Stomach (tissue), 9 donors: Measurements from ENCODE around the gene WDR44. TPM values are rescaled to one million over a fixed set of nuclear protein-coding genes. Genes with fewer than 3 reads are reported as not detected.

Source experiments
- DNase-seq, 2 donors: peaks; one replicate each; pipeline versions ENCODE4 v3.0.0 to v3.0.0-alpha.2; 2013 to 2019
- H3K27ac ChIP-seq, 5 donors: fragments of 200-600 bp in 4 of 5; sonication (generic) in 4 of 5; one replicate each; pipeline ENCODE4 v1.5.1; 2013 to 2019; ENCODE audit warnings: mild to moderate bottlenecking in 1 of 5, moderate library complexity in 1 of 5
- H3K27me3 ChIP-seq, 3 donors: fragments of 200-600 bp; sonication (generic); one replicate each; pipeline ENCODE4 v1.5.1; 2017 to 2019; ENCODE audit warnings: mixed run types in 1 of 3
- H3K36me3 ChIP-seq, 4 donors: fragments of 200-600 bp; sonication (generic); 1 replicate in 3 of 4; 2 replicates in 1 of 4; pipeline ENCODE4 v1.5.1; 2016 to 2019
- H3K4me1 ChIP-seq, 4 donors: fragments of 200-600 bp; sonication (generic); one replicate each; pipeline ENCODE4 v1.5.1; 2016 to 2019
- H3K4me3 ChIP-seq, 4 donors: fragments of 200-600 bp; sonication (generic) in 3 of 4; one replicate each; pipeline ENCODE4 v1.5.1; 2016 to 2019; ENCODE audit warnings: mild to moderate bottlenecking in 1 of 4
- H3K9me3 ChIP-seq, 4 donors: fragments of 200-600 bp; sonication (generic); one replicate each; pipeline ENCODE4 v1.5.1; 2016 to 2019
- CTCF ChIP-seq, 7 experiments: fragments of 450-650 bp in 4 of 7; fragments of 200-600 bp in 3 of 7; sonication (generic) in 3 of 7; IDR thresholded peaks; one replicate each; pipeline ENCODE4 v1.5.1; 2016 to 2019; ENCODE audit warnings: antibody characterized with exemption in 7 of 7, control low read depth in 2 of 7, mild to moderate bottlenecking in 1 of 7
- EP300 ChIP-seq: sonication (generic); formaldehyde crosslinking; IDR thresholded peaks from one replicate; pipeline ENCODE4 v1.6.1; 2017; ENCODE audit warnings: antibody characterized with exemption
- POLR2A ChIP-seq, 4 donors: fragments of 450-650 bp; IDR thresholded peaks; one replicate each; pipeline ENCODE4 v1.6.1; 2016; ENCODE audit warnings: antibody characterized with exemption in 4 of 4, control low read depth in 2 of 4, mild to moderate bottlenecking in 1 of 4, moderate library complexity in 1 of 4
- POLR2AphosphoS5 ChIP-seq, 3 donors: sonication (generic); formaldehyde crosslinking; IDR thresholded peaks; one replicate each; pipeline ENCODE4 v1.6.1; 2016; ENCODE audit warnings: antibody characterized with exemption in 3 of 3
- WGBS, 5 donors: extraction: QIAGEN DNeasy Blood & Tissue Kit in 3 of 5; methylation state at CpG; one replicate each; pipeline versions ENCODE4 v1.1.5 to v1.1.7; 2013 to 2018; 5-methylcytosine and 5-hydroxymethylcytosine counted together
- intact Hi-C: fragments of 100-400 bp; cut with DNase I; formaldehyde crosslinking; loops from one replicate; pipeline ENCODE4 v1.15.1; 2023; ENCODE audit warnings: low total_unique reads
- polyA plus RNA-seq, 3 donors: library from polyadenylated mRNA; stranded (reverse); fragments of 200-250 nt; gene quantifications; one replicate each; pipeline ENCODE4 v1.2.3, GENCODE V29; 2013
- total RNA-seq, 5 donors: library from RNA; depleted of rRNA; stranded (reverse); fragments of >200 nt; gene quantifications; one replicate each; pipeline versions ENCODE4 v1.1.0 to v1.2.3, GENCODE V29; 2014 to 2016
- donor health status: healthy with polysubstance abuse.
- donor health status: Bipolar disorder and iron deficiency.
- donor health status: healthy.

The WDR44 gene
- total and polyA plus RNA-seq, 8 donors = 4.1 to 40.1 (median 8.7) TPM

- intact Hi-C loops = no loop called here
- peaks cover 0 to 19% (median 13%) of the 10 kb centered on the region in 4 donors for H3K4me1 ChIP-seq
- H3K27me3 ChIP-seq = no peaks in the 10 kb centered on the region
- 61 to 96% (median 88%) methylated on average over 3 of the region's 3 CpGs for WGBS, 5 donors
- TF ChIP-seq CTCF (IDR thresholded peaks at IDR 0.05) = no peak
- no peak for TF ChIP-seq POLR2AphosphoS5 (IDR thresholded peaks at IDR 0.05)
- TF ChIP-seq POLR2A (IDR thresholded peaks at IDR 0.05) = no peak
- TF ChIP-seq EP300 = no peak
- no peak for DNase-seq
- no peak overlapping the region for H3K4me3 ChIP-seq
- no peaks in the 10 kb centered on the region for H3K36me3 ChIP-seq
- H3K27ac ChIP-seq = no peak overlapping the region
- H3K9me3 ChIP-seq = no peaks in the 10 kb centered on the region
Measured at GRCh38 chrX:118493653-118494297, 147.9 kb downstream of the WDR44 start.

- intact Hi-C loops = no loop called here
- Histone ChIP-seq H3K4me1 (peaks cover 0 to 24% (median 13%) of the 10 kb centered on the region in 4 donors), H3K27ac (peak within 1 kb of the TSS; percentile 67 to 91 (median 84)), H3K36me3 (no peaks in the 10 kb centered on the region), H3K9me3 (no peaks in the 10 kb centered on the region), H3K27me3 (no peaks in the 10 kb centered on the region), H3K4me3 (peak within 1 kb of the TSS; percentile 55 to 84 (median 70))
- 1 to 61% (median 24%) methylated on average over 23 to 54 of the region's 64 CpGs for WGBS, 5 donors
- TF ChIP-seq CTCF (IDR thresholded peaks at IDR 0.05) (no peak), POLR2A (IDR thresholded peaks at IDR 0.05) (no peak), POLR2AphosphoS5 (IDR thresholded peaks at IDR 0.05) (peak; percentile 52 to 61 (median 57))
- DNase-seq = peak; percentile 59 to 91
Measured at GRCh38 chrX:118495061-118495921, 149.4 kb downstream of the WDR44 start, which contains the start of gene DOCK11. TSS of gene DOCK11 (plus strand) at chrX:118495815. CDS start at chrX:118495972, 157 bp downstream.

- no peaks in the 10 kb centered on the region for H3K36me3 ChIP-seq
- peak overlapping the region; percentile 55 to 84 (median 70) for H3K4me3 ChIP-seq
- 0 to 42% (median 7%) methylated on average over 5 to 77 of the region's 81 CpGs for WGBS, 5 donors
- H3K4me1 ChIP-seq = peaks cover 0 to 24% (median 13%) of the 10 kb centered on the region in 4 donors
- TF ChIP-seq POLR2AphosphoS5 (IDR thresholded peaks at IDR 0.05) (peak in 1 of 3 donors; percentile 32), CTCF (IDR thresholded peaks at IDR 0.05) (no peak), EP300 (no peak)
- no peaks in the 10 kb centered on the region for H3K27me3 ChIP-seq
- intact Hi-C loops = no loop called here
- H3K9me3 ChIP-seq = no peaks in the 10 kb centered on the region
- peak; percentile 63 to 77 for DNase-seq
- H3K27ac ChIP-seq = peak overlapping the region; percentile 67 to 91 (median 84)
Measured at GRCh38 chrX:118495958-118496762, 150.3 kb downstream of the WDR44 start.

- H3K4me1 ChIP-seq = peaks cover 0 to 29% (median 13%) of the 10 kb centered on the region in 4 donors
- H3K36me3 ChIP-seq = no peaks in the 10 kb centered on the region
- peak overlapping the region; percentile 55 to 84 (median 70) for H3K4me3 ChIP-seq
- WGBS, 5 donors = 1 to 38% (median 12%) methylated on average over 9 to 13 of the region's 13 CpGs
- peak overlapping the region; percentile 41 to 91 (median 84) for H3K27ac ChIP-seq
- no peaks in the 10 kb centered on the region for H3K27me3 ChIP-seq
- no peak for TF ChIP-seq POLR2AphosphoS5 (IDR thresholded peaks at IDR 0.05)
- no peak for TF ChIP-seq CTCF (IDR thresholded peaks at IDR 0.05)
- no peak for TF ChIP-seq EP300
- no peak for TF ChIP-seq POLR2A (IDR thresholded peaks at IDR 0.05)
- no peak for DNase-seq
- intact Hi-C loops = no loop called here
- no peaks in the 10 kb centered on the region for H3K9me3 ChIP-seq
Measured at GRCh38 chrX:118496763-118497079, 150.8 kb downstream of the WDR44 start.
